Endothelial cell of hepatic sinusoid (primary cell): ENCODE results near the gene RAB22A.

Experiments used
- in situ Hi-C: cut with HindIII; loops from 2 replicates; pipeline ENCODE4 v1.10.0; 2017; ENCODE audit warnings: low sequenced_read_pairs

The RAB22A gene

GRCh38 chr20:58340853-58341252 is 31.3 kb downstream of the RAB22A start:
- in situ Hi-C loops, result no loop called here

GRCh38 chr20:58342104-58342945 is 32.8 kb downstream of the RAB22A start:
- in situ Hi-C loops, result no loop called here

GRCh38 chr20:58344741-58345140 is 35.2 kb downstream of the RAB22A start:
- in situ Hi-C loops, result no loop called here

- in situ Hi-C loops, result no loop called here
Observed at GRCh38 chr20:58349570-58349969, 40.1 kb downstream of the RAB22A start.

GRCh38 chr20:58352468-58352867 is 43.0 kb downstream of the RAB22A start:
- in situ Hi-C loops, result no loop called here

- in situ Hi-C loops, result no loop called here
Observed at GRCh38 chr20:58359441-58359840, 49.9 kb downstream of the RAB22A start.

- in situ Hi-C loops, result no loop called here
Observed at GRCh38 chr20:58360936-58361335, 51.4 kb downstream of the RAB22A start.

GRCh38 chr20:58361481-58362205 is 52.1 kb downstream of the RAB22A start:
- in situ Hi-C loops, result no loop called here

GRCh38 chr20:58362206-58362516 is 52.6 kb downstream of the RAB22A start:
- in situ Hi-C loops, result no loop called here

- in situ Hi-C loops, result no loop called here
Observed at GRCh38 chr20:58362970-58363369, 53.5 kb downstream of the RAB22A start.

- in situ Hi-C loops, result loop anchor here (5.0 kb wide), 1 partner anchor 50 kb away; no protein-coding TSS in a partner anchor
Observed at GRCh38 chr20:58366866-58367265, 57.4 kb downstream of the RAB22A start.

- in situ Hi-C loops, result loop anchor here (5.0 kb wide), 1 partner anchor 71 kb away; no protein-coding TSS in a partner anchor
Observed at GRCh38 chr20:58372806-58373205, 63.3 kb downstream of the RAB22A start.

- in situ Hi-C loops, result loop anchor here (5.0 kb wide), 1 partner anchor 71 kb away; no protein-coding TSS in a partner anchor
Observed at GRCh38 chr20:58373296-58373695, 63.8 kb downstream of the RAB22A start.

GRCh38 chr20:58374027-58374850 is 64.7 kb downstream of the RAB22A start:
- in situ Hi-C loops, result loop anchor here (5.0 kb wide), 1 partner anchor 72 kb away; no protein-coding TSS in a partner anchor

GRCh38 chr20:58374906-58375758 is 65.6 kb downstream of the RAB22A start:
- in situ Hi-C loops, result loop anchor here (5.0 kb wide), 1 partner anchor 73 kb away; no protein-coding TSS in a partner anchor

GRCh38 chr20:58375759-58376352 is 66.3 kb downstream of the RAB22A start:
- in situ Hi-C loops, result no loop called here

GRCh38 chr20:58377017-58377416 is 67.5 kb downstream of the RAB22A start:
- in situ Hi-C loops, result no loop called here

GRCh38 chr20:58377766-58378401 is 68.4 kb downstream of the RAB22A start:
- in situ Hi-C loops, result no loop called here

- in situ Hi-C loops, result no loop called here
Observed at GRCh38 chr20:58378704-58379103, 69.2 kb downstream of the RAB22A start.
